Fibroblast of the aortic adventitia (primary cell): ENCODE results near the gene CSHL1. TPM values are rescaled to one million over a fixed set of nuclear protein-coding genes. Genes with fewer than 3 reads are reported as not detected.
A peak's percentile ranks its signal among the peaks of the same experiment; 100 is the strongest.

Experiments used
- DNase-seq: peaks from one replicate; pipeline ENCODE4 v3.0.0-alpha.2; 2010; ENCODE audit warnings: low read depth
- H3K4me3 ChIP-seq: 2 replicates; pipeline ENCODE4 v1.5.1; 2011; ENCODE audit warnings: low read depth, mild to moderate bottlenecking, control low read depth, low read length, moderate library complexity
- total RNA-seq: library from RNA; depleted of rRNA; stranded (reverse); fragments of >200 nt; gene quantifications from 2 replicates; pipeline ENCODE4 v1.2.3, GENCODE V29; 2012; ENCODE audit warnings: low replicate concordance
- TF ChIP-seq, protein P1 (sequence below): IDR thresholded peaks from 2 replicates; pipeline ENCODE4 v1.5.1; 2011; ENCODE audit warnings: mild to moderate bottlenecking, low read length, control low read depth, inconsistent platforms; ENCODE audit not compliant: insufficient read depth

Gene CSHL1
- total RNA-seq, 1 donor, result not detected

DNA sequence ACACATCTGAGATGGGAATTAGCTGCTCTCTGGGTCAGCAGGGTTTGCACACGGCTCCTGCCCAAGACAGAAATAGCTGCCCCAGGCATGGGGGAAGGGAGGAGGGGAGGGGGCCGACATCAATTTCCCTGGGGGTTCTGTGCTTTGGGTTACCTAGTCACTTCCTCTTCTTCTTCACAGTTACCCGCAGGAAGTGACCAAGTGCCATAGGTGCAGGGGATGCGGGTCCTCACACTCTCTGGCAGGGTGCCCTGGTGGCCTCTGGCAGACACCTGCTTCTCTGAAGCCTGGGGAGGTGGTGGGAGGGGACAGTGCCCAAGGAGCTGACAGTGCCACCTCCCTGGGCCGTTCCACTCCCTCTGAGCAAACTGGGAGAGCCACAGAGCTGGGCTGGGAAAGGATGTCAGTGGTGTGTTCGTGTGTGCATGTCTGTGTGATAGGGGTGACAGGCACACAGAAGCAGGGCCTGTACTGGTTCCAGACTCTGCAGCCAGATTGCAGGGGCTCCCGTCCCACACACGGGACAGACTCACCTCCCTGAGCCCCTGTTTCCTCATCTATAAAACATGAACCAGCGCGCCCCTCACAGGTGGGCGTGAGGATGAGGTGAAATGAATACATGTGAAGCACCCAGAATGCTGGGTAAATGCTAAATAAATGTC lies 43.5 kb upstream of the CSHL1 start:
- H3K4me3 ChIP-seq, result no peak overlapping the region
- TF ChIP-seq, protein P1, sequence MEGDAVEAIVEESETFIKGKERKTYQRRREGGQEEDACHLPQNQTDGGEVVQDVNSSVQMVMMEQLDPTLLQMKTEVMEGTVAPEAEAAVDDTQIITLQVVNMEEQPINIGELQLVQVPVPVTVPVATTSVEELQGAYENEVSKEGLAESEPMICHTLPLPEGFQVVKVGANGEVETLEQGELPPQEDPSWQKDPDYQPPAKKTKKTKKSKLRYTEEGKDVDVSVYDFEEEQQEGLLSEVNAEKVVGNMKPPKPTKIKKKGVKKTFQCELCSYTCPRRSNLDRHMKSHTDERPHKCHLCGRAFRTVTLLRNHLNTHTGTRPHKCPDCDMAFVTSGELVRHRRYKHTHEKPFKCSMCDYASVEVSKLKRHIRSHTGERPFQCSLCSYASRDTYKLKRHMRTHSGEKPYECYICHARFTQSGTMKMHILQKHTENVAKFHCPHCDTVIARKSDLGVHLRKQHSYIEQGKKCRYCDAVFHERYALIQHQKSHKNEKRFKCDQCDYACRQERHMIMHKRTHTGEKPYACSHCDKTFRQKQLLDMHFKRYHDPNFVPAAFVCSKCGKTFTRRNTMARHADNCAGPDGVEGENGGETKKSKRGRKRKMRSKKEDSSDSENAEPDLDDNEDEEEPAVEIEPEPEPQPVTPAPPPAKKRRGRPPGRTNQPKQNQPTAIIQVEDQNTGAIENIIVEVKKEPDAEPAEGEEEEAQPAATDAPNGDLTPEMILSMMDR, result no peak
- no peak for DNase-seq

DNA sequence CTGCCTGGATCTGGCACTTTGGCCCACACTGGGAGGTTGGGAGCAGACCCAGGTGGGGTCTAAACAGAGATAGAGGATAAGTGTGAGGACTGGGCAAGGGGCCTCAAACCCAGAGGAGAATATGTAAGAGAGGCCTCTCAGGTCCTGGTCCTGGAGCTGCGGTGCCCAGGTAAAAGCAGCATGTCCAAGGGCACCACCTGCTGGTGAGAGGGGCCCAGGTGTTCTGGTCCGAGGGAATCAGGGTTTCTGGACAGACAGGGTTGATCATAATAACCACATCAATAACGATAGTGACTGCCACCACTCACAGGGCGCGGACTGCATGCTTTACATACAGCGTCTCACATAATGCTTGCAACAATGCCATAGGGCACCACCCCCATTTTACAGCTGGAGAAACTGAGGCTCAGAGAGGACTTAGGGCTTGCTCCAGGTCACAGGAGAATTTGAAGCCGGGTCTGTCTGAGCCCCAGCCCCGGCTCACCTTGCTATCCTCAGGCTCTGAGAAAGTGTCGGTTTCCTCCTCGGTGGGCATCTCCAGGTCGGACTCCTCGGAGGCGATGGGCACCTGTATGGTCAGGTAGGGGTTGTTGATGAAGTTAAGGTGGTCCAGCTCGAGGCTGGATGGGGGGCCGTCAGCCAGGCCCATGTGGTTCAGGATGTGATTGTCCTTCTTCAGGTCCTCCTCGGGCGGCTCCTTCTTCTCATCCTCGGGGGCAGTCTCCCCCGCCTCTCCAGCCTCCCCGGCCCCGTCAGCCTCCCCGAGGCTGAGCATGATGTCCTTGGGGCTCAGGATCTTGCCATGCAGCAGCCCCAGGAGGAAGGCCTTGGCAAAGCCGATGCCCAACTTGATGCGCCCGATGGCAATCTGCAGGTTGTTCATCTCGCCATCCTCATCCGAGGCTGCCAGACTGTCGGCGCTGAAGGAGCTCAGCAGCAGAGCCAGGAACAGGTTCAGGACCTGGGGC lies 40.2 kb upstream of the CSHL1 start:
- TF ChIP-seq, protein P1, result peak; percentile 9
- H3K4me3 ChIP-seq, result no peak overlapping the region
- no peak for DNase-seq

DNA sequence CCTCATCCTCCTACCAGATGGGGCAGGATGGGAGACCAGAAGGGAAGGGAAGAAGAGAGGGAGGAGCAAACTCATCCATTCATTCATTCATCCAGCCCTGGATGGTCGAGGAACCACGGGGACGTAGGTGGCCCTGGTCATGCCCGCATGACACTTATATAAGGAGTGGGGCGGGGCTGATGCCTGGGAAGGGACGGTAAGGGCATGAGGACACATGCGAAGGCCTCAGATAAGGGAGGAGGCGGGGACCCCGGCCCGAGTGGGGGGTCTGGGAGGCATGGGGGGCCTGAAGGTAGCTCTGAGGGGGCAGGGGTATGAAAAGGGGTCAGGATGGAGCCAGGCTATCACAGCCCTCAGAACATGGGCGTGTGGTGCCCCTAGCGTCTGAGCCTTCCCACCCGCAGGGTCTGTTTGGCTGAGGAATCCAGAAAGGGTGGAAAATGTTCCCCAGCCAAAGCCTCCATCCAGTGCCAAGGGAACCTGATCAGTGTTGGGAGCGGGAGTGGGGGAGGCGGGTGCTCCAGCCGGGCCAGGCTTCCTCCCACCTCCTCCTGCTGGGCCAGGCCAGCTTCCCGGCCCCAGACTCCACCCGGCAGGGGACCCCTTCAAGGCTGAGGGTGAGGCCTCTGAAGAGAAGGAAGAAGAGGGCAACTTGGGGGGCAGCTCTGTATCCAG lies 38.7 kb upstream of the CSHL1 start:
- DNase-seq, result no peak
- no peak overlapping the region for H3K4me3 ChIP-seq
- TF ChIP-seq, protein P1, result no peak

DNA sequence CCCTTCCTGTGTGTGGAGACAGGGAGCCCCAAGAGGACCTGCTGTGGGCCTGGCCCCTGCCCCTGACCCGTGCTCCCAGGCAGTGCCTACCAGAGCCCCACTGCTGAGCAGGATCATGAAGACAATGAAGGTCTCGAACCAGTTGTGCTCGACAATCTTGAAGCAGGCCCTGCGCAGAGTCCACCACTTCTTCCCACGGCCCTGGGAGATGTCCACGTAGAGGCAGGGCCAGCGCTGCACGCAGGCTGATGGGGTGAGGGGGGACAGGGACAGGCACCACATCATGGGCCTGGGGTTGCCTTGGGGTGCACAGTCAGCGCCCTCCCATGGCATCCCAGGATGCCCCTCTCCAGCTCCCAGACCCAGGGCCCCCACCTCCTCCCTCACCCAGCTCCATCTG lies 37.5 kb upstream of the CSHL1 start:
- DNase-seq, result no peak
- H3K4me3 ChIP-seq, result no peak overlapping the region
- TF ChIP-seq, protein P1, result no peak

DNA sequence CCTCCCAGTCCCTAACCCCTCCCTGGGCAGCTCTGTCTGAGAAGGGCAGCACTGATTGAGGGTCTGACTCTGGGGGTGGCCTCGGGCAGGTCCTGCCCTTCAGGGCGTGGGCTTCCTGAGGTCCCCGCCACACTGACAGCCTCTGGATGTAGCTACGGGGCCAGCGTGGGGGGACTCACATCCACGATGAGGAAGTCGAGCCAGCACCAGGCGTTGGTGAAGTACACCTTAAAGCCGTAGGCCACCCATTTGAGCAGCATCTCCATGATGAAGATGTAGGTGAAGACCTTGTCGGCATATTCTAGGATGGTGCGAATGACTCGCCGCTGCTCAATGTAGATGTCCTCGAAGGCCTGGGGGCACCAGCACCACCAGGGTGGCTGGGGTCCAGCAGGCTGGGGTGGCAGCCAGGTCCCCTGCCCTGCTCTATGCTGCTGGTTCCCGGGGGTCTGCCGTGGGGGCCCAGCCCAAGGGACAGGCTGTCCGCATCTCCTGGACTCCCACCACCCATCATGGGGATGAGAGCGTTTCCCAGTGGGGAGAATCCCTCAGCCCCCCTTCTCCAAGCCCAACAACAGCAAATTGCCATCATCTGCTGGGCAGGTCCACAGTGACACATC lies 36.8 kb upstream of the CSHL1 start:
- TF ChIP-seq, protein P1, result no peak
- H3K4me3 ChIP-seq, result no peak overlapping the region
- DNase-seq, result no peak

DNA sequence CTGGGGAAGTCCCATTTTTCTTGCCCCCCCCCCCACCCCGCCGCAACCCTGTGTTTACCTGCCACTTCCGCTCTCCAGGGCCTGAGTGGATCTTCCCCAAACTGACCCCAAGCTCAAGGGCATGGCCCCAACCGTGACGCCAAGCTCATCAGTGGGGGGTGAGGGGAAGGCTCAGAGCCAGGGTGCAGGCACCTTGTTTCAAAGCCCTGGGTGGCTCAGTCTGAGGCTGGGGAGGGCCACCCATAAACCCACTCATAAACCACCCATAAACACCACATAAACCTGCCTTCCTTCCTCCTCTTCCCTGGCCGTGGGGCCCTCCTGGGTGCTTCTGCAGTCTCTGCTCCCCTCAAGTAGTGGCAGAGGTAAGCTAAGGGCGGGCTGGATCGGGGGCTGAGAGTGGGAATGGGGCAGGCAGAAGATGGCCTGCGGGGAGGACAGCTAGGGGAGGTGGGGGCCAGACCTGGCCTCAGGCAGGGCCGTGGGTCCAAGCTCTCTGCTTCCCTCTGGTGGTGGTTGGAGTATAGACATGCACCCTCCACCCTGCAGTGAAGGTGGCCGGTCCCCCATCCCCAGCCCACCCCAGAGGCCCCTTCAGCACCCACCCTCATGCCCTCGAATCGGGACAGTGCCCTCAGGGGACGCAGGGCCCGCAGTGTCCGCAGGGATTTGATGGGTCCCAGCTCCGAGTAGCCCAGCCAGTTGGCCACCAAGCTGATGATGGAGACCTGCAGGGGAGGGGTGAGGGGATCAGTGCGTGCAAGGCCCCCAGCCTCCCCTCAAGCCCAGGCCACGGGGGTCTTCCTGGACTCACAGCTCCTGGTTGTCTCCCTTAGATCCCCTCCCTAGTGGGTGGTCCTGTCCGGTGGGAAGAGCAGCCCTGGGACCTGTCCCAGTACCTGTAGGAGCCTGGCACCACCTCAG lies 35.6 kb upstream of the CSHL1 start:
- TF ChIP-seq, protein P1, result peak; percentile 73
- peak; percentile 30 for DNase-seq
- no peak overlapping the region for H3K4me3 ChIP-seq
